Ecto neural progenitor cell (in vitro differentiated cells): Measurements from ENCODE around the gene SLC6A3.
"Not testable (repeated sequence)": the region's sequence is repeated elsewhere in the genome, so short reads cannot be mapped to it uniquely, and the experiment has no call there.

Source experiments
- DNase-seq: peaks from one replicate; pipeline ENCODE4 v3.0.0-alpha.2; 2018; ENCODE audit warnings: low spot score

Gene SLC6A3

DNA sequence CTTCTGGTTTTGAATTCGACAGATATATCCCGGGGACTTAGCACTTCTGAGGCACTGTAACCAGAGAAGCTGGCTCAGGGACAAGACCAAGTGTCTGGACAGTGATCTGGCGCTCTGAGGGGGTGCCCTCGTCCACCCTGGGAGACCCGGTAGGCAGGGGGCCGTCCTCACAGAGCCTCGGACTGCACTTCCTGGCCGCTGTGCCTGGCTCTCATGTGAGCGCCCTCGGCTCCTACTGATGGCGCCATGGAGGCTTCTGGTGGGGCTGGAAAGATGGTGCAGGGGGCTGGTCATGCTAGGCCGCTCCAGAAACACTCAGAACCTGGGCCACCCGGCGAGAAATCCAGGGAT, 18.8 kb upstream of the SLC6A3 start:
- no peak for DNase-seq

DNA sequence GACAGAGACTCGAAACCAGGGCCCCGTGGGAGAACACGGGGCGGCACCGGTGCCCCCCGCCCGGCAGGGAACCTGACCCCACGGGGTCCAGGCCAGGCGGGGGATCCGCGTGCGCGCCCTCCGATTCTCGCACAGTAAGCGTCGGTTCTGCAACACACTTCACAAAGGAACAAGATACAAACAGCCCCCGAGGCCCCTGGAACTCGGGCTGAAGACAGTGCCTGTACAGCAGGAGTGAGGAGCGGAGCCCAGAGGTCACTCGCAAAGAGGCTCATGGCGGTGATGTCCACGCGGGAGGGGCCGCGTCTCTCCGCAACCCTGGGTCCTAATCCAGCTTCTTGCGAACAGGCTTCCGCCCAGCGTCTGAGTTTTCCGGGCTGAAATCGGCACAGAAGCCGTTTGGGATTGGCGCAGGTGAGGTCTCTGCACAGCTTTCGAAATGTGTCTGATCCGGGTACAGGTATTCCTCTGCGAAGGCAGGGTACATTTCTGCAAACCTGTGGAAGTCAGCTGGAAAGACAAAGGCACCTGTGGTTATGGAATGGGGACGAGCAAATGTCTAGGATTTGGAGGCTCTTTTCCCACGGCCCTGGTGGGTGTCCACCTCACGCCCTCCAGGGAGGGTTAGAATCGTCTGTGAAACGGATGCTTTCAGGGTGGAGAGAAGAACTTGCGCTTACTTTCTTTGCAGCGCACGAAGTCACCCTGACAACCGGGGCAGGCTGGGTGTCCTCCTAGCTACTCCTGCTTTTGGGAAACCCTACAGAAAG, 18.3 kb upstream of the SLC6A3 start:
- DNase-seq = no peak

DNA sequence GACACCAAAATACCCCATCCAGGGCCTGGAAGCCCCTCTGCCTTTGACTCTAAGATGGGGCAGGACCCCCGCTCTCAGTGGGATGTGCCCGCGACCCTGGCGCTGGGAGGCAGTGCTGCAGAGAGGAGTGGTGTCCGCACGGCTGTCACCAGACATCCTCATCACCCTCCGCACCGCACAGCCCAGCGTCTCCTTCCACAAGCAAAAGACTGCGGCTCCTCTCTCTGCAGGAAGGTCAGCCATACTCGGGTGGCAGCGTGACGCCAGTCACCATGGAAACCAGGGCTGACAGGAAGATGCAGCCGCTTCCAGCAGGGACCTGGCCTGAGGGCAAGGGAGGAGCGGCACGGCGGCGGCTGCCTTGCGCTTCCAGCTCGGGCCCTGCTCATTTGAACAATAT, 17.1 kb upstream of the SLC6A3 start:
- no peak for DNase-seq

DNA sequence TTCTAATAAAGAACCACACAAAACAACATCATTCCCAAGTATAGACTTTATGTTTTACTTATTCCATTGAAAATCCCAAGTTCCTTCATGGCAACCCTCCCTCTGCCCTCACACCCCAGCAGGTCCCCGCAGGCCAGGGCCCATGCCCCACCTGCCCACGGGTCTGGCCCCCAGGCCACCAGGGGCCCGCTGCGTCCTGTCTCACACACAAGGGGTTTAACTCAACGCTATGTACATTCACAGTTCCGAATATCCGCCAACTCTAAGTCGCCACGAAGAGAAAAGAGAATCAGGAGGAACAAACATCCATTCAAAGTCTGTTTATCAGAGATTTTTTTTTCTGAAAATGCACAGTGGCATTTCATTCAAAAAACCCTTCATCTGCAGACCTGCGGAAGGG, 16.2 kb upstream of the SLC6A3 start:
- DNase-seq = no peak

DNA sequence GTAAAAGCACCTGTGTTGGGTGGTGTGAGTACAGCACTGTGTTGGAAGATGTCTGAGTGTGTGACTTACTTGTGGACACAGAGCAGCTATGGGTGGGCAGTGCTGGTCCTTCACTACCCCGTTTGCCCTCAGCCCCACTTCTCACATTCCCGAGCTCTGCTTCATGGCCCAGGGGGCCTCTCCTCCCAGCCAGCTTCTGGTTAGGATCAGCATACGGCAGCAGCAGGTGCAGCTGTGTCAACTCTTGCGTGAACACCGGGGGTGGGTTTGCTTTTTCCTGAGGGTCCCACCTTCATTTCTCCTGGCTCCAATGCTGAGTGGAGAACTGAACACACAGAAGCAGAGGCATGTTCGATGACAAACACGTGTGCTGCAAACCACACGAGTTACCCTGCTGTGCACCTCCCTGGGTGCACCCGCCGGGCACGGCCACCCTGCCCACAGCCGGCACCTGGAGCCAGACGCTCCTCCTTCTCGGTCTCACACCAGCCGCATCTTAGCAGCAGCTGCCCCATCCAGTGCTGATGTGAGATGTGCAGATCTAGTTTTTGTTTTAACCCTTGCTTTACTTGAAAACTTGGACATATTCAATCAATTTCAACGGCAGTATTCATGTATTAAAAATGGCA, 14.9 kb upstream of the SLC6A3 start:
- no peak for DNase-seq

DNA sequence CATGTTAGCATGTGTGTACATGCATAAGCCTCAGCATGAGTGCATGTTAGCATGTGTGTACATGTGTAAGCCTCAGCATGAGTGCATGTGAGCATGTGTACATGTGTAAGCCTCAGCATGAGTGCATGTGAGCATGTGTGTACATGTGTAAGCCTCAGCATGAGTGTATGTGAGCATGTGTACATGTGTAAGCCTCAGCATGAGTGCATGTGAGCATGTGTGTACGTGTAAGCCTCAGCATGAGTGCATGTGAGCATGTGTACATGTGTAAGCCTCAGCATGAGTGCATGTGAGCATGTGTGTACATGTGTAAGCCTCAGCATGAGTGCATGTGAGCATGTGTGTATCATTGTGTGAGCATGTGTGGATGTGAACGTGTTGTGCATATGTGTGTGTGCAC, 14.2 kb upstream of the SLC6A3 start:
- not testable (repeated sequence) for DNase-seq

DNA sequence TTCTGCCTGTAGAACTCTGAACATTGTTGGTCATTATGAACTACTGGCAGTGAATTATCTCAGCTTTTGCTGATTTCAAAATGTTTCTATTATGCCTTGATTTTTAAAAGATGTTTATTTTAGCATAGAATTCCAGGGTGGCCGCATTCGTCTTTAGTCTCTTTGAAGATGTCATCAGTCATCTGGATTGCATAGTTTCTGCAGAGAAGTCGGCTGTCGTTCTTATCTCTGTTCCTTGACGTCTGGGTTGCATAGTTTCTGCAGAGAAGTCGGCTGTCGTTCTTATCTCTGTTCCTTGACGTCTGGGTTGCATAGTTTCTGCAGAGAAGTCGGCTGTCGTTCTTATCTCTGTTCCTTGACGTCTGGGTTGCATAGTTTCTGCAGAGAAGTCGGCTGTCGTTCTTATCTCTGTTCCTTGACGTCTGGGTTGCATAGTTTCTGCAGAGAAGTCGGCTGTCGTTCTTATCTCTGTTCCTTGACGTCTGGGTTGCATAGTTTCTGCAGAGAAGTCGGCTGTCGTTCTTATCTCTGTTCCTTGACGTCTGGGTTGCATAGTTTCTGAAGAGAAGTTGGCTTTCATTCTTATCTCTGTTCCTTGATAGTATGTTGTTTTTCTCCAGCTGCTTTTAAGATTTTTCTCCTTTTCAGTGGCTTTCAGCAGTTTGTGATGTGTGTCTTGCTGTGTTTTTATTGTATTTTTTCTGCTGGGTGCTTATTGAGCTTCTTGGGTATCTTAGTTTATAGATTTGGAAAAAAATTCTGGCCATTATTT, 11.1 kb upstream of the SLC6A3 start:
- not testable (repeated sequence) for DNase-seq

DNA sequence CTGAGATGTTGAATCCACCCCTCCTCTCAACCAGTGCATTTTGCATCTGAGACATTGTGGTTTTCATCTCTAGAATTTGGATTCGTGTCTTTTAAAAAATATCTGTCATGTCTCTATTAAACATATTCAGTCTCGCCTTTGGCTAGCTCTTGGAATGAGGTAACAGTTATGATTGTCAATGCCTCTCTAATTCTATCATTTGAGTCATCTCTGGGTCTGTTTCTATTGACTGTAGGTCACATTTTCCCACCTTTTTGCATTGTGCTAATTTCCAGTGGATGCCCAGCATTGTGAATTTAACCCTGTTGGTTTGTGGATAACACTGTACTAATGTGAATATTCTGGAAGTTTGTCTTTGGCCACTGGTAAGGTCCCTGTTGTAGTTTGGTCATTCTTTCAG, 8.4 kb upstream of the SLC6A3 start:
- no peak for DNase-seq

DNA sequence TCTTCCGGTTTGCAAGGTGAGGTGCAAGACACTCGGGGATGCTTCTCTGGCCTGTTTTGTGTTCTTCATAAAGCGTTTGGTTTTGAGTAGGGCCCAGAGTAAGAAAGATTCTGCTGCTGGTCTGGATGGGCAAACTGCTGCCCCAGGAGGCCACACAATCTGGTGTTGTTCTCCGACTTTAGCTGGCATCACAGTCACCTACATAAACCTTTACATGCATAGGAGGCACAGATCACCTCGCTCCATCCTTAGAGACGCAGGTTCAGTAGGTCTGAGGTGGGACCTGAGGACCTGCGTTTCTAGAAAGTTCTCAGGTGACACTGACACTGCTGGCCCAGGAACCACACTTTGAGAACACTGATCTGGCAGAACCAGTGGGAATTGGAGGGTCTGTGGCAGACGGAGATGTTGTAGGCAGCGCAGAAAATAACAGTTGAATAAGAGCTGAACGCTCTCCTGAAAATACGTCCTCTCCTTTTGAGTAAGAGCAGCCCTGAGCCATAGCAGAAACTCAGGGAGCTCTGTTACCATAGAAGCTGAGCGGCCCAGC, 3.9 kb upstream of the SLC6A3 start:
- peak; percentile 23 for DNase-seq

DNA sequence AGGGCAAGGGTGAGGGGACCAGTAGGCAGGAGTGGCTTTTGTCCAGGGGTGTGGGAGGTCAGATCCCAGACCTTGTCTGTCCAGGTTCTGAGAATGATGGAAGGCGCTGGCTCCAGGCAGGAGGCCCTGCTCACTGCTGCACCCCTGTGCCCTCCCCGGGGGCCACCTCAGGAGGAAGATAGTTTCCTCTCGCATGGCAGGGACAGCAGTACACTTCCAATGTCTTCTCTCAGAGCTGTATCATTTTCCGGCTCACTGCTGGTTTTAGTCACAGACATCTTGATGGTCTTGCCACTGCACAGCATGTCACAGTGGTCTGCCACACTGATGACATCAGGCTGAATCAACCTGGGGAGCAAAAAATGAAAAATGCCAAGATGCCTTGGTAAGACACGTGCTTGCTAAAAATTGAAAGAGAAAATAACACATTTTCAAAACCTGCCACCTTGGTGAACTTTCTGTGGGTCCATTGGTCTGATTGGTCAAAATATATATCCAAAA, 3.3 kb upstream of the SLC6A3 start:
- peak; percentile 29 for DNase-seq

DNA sequence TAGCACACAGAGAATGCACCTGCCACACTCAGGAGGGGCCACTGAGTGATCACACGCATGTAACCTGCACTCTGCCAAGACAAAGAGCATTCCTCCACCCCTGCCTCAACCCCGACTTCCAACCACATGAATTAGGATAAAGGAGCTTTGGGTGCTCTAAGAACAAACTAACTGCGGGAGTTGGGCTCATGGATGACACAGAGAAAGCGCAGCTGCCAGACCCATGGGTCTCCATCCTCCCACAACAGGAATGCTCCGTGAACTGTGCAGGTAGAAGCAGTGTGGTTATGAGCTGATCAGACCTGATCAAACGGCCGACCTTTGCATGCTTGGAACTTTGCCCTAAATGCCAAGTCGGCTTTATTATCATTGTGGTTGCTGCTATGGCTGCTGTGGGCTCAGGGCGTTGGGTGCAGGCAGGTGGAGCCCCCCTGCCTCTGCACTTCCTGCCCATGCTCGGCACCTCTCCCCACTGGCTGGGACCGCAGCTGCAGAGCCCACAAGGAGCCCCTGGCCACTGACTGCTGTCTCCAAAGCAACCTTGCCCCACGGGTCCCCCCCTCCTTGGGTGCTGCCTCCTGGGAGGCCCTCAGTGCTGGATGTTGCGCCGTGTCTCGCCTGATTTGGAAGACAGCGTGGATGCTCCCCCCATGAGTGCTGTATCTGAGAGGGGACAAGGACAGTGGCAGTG, 2.6 kb upstream of the SLC6A3 start:
- DNase-seq = peak; percentile 38

DNA sequence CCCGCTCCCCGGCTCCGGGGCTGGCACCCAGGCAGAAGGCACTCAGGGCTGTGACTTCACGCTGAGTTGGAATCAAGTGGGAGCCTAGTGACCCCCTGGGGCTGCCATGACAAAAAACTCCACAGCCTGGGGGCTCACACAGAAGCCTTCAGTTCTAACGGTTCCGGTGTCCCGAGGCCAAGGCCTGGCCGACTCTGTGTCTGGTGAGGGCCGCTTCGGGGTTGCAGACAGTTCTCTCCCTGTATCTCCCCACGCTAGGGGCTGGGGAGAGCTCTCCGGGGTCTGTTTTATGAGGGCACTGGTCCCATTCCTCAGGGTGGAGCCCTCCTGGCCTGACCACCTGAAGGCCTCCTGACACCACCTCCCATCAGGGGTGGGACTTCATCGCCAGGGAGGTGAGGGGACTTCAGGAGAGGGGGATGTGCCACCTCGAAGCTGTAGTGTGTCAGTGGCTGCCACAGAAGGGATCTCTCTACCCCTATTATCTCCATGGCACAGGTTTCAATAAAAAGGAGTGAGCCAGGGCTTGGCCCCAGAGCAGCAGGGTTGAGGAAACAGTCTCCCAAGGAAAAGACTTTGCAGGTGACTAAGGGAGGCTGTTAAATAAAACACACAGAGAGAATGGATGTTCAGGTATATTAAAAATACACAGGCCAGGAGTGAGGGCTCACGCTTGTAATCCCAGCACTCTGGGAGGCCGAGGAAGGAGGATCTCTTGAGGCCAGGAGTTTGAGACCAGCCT, 1.5 kb upstream of the SLC6A3 start:
- DNase-seq = peak; percentile 48

DNA sequence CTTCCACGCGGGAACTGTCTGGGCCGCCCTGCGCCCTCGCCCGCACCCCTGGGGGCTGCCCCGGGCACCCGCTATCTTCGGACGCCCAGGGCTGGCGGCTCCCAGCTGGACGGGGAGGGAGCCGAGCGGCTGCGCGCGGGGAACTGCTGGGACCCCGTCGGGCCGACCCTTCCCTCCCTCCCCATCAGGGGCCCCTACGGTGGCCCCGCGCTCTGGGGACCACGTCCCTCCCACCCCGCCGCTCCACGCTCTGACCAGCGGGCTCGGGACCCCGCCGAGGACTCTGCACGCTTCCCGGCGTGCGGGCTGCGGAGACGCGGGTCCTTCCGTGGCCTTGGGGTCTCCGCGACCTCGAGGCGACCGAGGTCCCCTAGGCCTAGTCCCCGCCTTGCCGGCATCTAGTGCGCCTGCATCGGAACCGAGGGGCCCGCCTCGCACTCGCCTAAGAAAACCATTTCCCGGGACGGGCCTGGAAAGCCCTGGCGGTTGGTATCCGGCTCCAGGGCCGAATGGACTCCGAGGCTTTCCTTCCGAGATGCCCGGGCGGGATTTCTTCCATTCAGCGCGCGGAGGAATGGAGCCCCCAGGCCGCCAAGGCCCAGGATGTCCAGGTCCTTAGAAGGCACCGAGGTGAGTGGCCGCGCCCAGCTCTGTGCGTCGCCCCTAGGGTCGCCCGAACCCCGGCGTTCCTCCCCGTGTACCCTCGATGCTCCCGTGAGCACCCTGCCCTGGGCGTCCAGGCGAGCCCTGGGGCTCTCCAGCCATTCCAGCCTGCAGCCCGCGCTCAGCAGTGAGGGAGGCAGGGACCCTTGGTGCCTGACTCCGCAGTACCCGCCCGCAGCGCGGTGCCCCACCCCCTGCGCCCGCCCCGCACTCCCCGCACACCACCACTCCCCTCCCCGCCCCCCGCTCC, 705 bp upstream of the SLC6A3 start:
- peak; percentile 63 for DNase-seq

DNA sequence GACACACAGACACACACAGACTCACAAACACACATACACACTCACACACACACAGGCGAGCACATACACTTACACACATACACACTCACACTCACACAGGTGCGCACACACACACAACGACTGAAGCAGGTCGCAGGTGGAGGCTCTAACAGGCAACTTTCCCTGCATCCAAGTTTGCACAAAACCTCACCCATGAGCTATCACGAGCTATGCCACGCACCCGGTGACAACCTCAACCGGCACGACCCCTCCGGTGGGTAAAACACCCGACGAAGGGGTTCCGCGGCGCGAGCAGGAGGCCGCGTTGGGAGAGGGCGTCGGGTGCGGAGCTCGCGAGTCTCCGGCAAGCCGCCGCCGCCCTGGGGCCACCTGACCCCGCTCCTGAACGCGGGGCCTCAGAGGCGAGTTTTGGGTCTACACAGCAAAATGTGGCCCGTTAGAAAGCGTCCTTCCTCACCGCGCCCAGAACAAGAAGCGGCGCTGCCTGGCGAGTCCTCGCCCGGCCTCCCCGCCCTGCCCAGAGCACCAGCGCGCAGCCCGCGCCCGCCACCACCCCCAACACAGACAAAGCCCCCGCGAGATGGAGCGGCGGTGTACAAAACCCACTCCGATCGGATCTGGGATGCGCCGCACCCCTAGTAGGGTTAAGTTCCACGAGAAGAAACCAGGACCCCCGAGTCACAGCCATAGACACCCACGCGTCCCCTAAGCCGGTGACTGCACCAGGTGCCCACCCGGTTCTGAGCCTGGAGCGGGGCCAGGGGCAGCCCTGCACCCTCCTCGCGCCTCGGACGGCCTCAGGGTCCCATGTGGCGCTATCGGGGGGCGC, 665 bp downstream of the SLC6A3 start:
- peak; percentile 60 for DNase-seq

DNA sequence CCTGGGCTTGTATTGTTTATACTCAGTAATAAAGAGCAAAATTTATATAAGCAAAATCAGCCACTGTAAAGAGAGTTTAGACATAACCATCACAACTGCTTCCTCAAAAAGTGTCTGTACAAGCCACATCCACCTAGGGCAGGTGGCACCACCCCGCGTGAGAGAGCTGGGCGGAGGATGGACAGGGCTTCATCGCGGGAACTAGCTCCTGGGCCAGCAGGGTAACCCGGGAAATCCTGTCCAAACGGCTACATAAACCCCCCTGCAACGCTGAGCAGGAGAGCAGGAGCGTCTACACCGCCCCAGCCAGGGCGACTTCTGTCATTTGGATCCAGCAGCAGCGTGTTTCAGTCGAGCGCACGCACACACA, 1.3 kb downstream of the SLC6A3 start:
- no peak for DNase-seq

DNA sequence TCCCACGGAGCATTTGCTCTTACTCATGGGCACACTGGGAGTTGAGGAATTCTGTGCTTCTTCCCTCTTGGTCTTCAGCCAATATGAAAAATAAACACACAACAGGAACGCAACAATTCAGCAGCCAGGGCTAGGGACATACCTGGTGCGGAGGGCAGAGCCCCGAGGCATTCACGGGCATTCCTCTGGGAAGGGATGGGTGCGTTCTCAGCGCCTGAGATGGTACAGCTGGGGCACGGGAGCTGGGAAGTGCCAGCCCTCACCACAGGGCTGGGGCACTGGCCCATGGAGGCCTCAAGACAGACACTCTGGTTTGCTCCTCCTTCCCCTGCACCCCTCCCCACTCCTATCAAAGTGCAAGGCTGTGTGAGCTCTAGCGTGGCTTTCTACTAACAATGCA, 2.1 kb downstream of the SLC6A3 start:
- peak; percentile 34 for DNase-seq

DNA sequence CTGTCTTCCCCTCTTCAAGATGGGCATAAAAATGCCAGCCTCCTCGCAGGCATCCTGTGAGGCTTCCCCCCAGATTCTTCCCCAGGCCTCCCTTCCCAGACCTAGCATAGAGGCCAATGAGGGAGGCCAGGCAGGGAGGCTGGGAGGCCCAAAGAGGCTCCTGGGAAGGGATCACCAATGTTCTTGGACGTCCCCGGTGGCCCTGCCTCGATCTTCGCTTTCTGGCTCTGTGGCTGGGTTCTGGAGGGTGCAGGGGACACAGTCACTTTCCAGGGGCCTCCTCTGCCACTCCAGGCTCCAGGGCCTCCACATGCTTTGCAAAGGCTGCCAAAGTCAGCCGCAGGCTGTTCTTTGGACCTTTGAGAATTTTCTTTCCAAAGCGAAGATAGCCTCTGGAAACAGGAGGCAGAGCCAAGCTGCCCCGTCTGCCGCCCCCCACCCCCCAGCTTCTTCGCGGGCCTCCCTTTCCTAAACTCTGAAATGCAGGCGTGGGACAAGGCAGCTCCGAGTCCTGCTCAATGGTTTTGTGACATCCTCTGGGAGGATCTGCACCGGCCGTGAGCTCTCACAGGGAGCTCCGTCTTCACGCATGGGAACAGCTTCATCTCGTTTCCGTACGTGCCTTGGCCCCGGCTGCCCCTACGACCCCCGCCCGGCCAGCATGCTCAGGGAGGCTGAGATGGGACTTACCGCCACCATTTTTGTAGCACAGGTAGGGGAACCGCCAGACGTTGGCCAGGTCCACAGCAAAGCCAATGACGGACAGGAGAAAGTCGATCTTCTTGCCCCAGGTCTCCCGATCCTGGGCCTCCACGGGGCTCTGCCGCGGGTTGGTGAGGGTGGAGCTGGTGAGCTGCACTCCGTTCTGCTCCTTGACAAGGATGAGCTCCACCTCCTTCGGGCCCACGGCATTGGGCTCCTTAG, 2.8 kb downstream of the SLC6A3 start:
- DNase-seq = peak; percentile 39

DNA sequence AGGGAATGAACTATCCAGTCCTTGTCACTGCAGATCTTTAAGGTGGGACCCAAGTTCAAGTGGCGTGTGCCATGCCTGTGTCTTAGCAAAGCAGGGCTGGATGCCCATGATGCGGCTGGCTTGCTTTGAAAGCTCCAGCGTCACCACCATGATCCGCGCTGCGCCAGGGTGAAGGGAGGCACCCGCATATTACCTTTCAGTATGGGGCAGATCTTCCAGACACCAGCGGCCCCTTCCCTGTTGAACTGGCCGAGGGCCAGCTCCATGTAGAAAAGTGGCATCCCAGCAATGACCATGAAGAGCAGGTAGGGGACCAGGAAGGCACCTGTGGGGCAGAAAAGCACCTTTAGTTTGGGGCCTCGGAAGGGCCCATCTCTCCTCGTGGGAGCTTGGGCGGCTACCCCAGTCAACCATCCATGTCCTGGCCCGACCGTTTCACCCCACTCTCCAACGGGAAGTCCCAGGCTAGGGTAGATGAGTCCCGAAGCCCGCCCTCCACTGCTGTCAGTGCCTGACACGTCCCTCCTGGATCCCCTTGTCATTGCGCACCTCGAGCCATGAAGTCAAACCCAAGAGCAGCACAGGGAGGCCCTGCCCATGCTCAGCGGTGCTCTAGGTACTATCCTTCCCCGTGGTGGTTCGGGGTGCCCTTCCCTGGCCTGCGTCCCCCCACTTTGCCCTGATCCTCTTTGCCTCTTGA, 3.9 kb downstream of the SLC6A3 start:
- peak; percentile 31 for DNase-seq
